AG09319 (cell line): ENCODE results near the gene IGFBP5.

Source experiments
- DNase-seq: peaks from one replicate; pipeline ENCODE4 v3.0.0-alpha.2; 2010; ENCODE audit warnings: low read depth; ENCODE audit errors: extremely low read depth
- CTCF ChIP-seq: IDR thresholded peaks from 2 replicates; pipeline ENCODE4 v1.5.1; 2011; ENCODE audit warnings: low read depth, mild to moderate bottlenecking, inconsistent platforms, low read length, moderate library complexity

Gene IGFBP5

GRCh38 chr2:216700781-216701180, 5.4 kb upstream of the IGFBP5 start:
- DNase-seq, result no peak
- TF ChIP-seq CTCF, result no peak

GRCh38 chr2:216700088-216700567, 4.8 kb upstream of the IGFBP5 start:
- no peak for TF ChIP-seq CTCF
- DNase-seq, result no peak

- DNase-seq, result peak; percentile 52
- peak; percentile 74 for TF ChIP-seq CTCF
Observed at GRCh38 chr2:216698895-216699294, 3.5 kb upstream of the IGFBP5 start.

GRCh38 chr2:216698293-216698692, 2.9 kb upstream of the IGFBP5 start:
- no peak for DNase-seq
- no peak for TF ChIP-seq CTCF

GRCh38 chr2:216696751-216697560, 1.6 kb upstream of the IGFBP5 start:
- no peak for DNase-seq
- TF ChIP-seq CTCF, result peak; percentile 73

GRCh38 chr2:216696321-216696720, 972 bp upstream of the IGFBP5 start:
- no peak for TF ChIP-seq CTCF
- DNase-seq, result no peak

GRCh38 chr2:216694826-216695217, 527 bp downstream of the IGFBP5 start:
- DNase-seq, result no peak
- no peak for TF ChIP-seq CTCF
